Measurements from ENCODE around the gene IL36RN. TPM values are rescaled to one million over a fixed set of nuclear protein-coding genes. Genes with fewer than 3 reads are reported as not detected.

Gene IL36RN
- total and polyA plus RNA-seq, 2 of the 13 experiments (the other 11 are each of a cell fraction or from before 2014, with no cell fraction given): not detected

GRCh38 chr2:113102133-113102532 lies 43.1 kb downstream of the IL36RN start:
- no peak overlapping the region for H3K4me3 ChIP-seq (replicated peaks in 1 of 3; ENCODE audit: insufficient read depth in 1 of 3, low read depth in 2 of 3, low read length in 3 of 3)
- POLR2A ChIA-PET: interaction anchor here (1.6 kb wide), 1 partner anchor 14 kb away, joined by 3 read pairs; no protein-coding TSS in a partner anchor
- WGBS (ENCODE audit: low lambda C conversion rate): 28% methylated on average over 2 of the region's 2 CpGs
- ATAC-seq: no peak
- no peak overlapping the region for H3K4me2 ChIP-seq (ENCODE audit: low read depth, low read length)
- in situ Hi-C loops (cut with HindIII; ENCODE audit: extremely low pct_ligation_motif_present, low pct_unique_long_range_greater_than_20kb): no loop called here
- no peaks in the 10 kb centered on the region for H3K79me2 ChIP-seq (ENCODE audit: insufficient read depth, low read length)
- no peak overlapping the region for H3K9ac ChIP-seq (ENCODE audit: insufficient read depth, low read depth, low read length)
- peak; percentile 92 for TF ChIP-seq ZNF264 (CRISPR knock-in tag; IDR thresholded peaks at IDR 0.05)
- no peak for TF ChIP-seq ZNF639 (CRISPR knock-in tag; conservative IDR thresholded peaks at IDR 0.05)
- TF ChIP-seq TFAP4 (IDR thresholded peaks at IDR 0.05; ENCODE audit: borderline replicate concordance, low read depth): no peak
- no peak for FAIRE-seq
- DNase-seq (ENCODE audit: low spot score): no peak
- no TSS peak for BruUV-seq (replicated peaks)
- no peaks in the 10 kb centered on the region for H3K4me1 ChIP-seq (ENCODE audit: insufficient read depth, low read length)
- H3K27me3 ChIP-seq (ENCODE audit: control insufficient read depth in 1 of 2, insufficient read depth in 2 of 2, low read length in 2 of 2): peaks cover 0 to 21% of the 10 kb centered on the region in 2 experiments; a peak in 3 of 5 replicates
- H4K20me1 ChIP-seq (ENCODE audit: insufficient read depth, low read length): no peaks in the 10 kb centered on the region
- intact Hi-C loops (cut with micrococcal nuclease; ENCODE audit: unreplicated experiment): no loop called here
- CTCF ChIA-PET (ENCODE audit: low intra/inter-chr PET ratio, low total read pairs): no interaction called here
- H2AFZ ChIP-seq (ENCODE audit: low read length): no peak overlapping the region
- H3K9me3 ChIP-seq (ENCODE audit: low read length): no peaks in the 10 kb centered on the region
- no peaks in the 10 kb centered on the region for H3K36me3 ChIP-seq (replicated peaks in 1 of 2; ENCODE audit: control insufficient read depth in 1 of 2, insufficient read depth in 2 of 2, low read length in 2 of 2)
- H3K27ac ChIP-seq (ENCODE audit: extremely low read length, insufficient read depth, low read length): no peak overlapping the region

DNA sequence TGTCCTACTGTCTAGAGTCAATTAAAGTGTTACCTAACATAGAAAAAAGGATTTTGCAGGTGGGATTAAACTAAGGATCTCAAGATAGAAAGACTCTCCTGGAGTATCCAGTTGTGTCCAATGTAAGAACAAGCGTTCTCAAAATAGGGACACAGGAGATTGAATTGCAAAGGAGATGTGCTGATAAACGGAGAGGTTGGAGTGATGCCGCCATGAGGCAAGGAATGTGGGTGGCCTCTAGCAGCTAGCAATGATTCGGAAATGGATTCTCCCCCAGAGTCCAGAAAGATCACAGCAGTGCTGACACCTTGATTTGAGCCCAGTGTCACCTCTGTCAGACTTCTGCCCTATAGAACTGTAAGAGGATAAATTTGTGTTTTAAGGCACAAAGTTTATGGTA lies 44.3 kb downstream of the IL36RN start:
- TF ChIP-seq, protein P1, sequence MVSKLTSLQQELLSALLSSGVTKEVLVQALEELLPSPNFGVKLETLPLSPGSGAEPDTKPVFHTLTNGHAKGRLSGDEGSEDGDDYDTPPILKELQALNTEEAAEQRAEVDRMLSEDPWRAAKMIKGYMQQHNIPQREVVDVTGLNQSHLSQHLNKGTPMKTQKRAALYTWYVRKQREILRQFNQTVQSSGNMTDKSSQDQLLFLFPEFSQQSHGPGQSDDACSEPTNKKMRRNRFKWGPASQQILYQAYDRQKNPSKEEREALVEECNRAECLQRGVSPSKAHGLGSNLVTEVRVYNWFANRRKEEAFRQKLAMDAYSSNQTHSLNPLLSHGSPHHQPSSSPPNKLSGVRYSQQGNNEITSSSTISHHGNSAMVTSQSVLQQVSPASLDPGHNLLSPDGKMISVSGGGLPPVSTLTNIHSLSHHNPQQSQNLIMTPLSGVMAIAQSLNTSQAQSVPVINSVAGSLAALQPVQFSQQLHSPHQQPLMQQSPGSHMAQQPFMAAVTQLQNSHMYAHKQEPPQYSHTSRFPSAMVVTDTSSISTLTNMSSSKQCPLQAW (CRISPR knock-in tag; IDR thresholded peaks at IDR 0.05): no peak
- TF ChIP-seq ZNF543 (CRISPR knock-in tag; IDR thresholded peaks at IDR 0.05): peak; percentile 93
- Histone ChIP-seq H3K4me3 (replicated peaks in 1 of 3; ENCODE audit: insufficient read depth in 1 of 3, low read depth in 2 of 3, low read length in 3 of 3) (no peak overlapping the region), H3K27ac (ENCODE audit: extremely low read length, insufficient read depth, low read length) (no peak overlapping the region), H3K4me1 (ENCODE audit: insufficient read depth, low read length) (no peaks in the 10 kb centered on the region), H2AFZ (ENCODE audit: low read length) (no peak overlapping the region), H4K20me1 (ENCODE audit: insufficient read depth, low read length) (no peaks in the 10 kb centered on the region), H3K9me3 (ENCODE audit: low read length) (no peaks in the 10 kb centered on the region), H3K27me3 (ENCODE audit: control insufficient read depth in 1 of 2, insufficient read depth in 2 of 2, low read length in 2 of 2) (peaks cover 0 to 21% of the 10 kb centered on the region in 2 experiments; a peak in 3 of 5 replicates), H3K9ac (ENCODE audit: insufficient read depth, low read depth, low read length) (no peak overlapping the region), H3K79me2 (ENCODE audit: insufficient read depth, low read length) (no peaks in the 10 kb centered on the region), H3K36me3 (replicated peaks in 1 of 2; ENCODE audit: control insufficient read depth in 1 of 2, insufficient read depth in 2 of 2, low read length in 2 of 2) (no peaks in the 10 kb centered on the region), H3K4me2 (ENCODE audit: low read depth, low read length) (no peak overlapping the region)
- BruUV-seq (replicated peaks): no TSS peak
- FAIRE-seq: no peak
- POLR2A ChIA-PET: no interaction called here
- DNase-seq (ENCODE audit: low spot score): no peak
- CTCF ChIA-PET (ENCODE audit: low intra/inter-chr PET ratio, low total read pairs): no interaction called here
- WGBS (ENCODE audit: low lambda C conversion rate): 35% methylated on average over 4 of the region's 4 CpGs
- intact Hi-C loops (cut with micrococcal nuclease; ENCODE audit: unreplicated experiment) (no loop called here), in situ Hi-C loops (cut with HindIII; ENCODE audit: extremely low pct_ligation_motif_present, low pct_unique_long_range_greater_than_20kb) (no loop called here)
- no peak for ATAC-seq

Measured in HepG2 (cell line).